NCI-H345 (cell line): Measurements from ENCODE around the gene LENEP.

ENCODE experiments used
- DNase-seq: peaks from one replicate; lab custom pipeline; 2025; lab: John Stamatoyannopoulos, UW

Gene LENEP

DNA sequence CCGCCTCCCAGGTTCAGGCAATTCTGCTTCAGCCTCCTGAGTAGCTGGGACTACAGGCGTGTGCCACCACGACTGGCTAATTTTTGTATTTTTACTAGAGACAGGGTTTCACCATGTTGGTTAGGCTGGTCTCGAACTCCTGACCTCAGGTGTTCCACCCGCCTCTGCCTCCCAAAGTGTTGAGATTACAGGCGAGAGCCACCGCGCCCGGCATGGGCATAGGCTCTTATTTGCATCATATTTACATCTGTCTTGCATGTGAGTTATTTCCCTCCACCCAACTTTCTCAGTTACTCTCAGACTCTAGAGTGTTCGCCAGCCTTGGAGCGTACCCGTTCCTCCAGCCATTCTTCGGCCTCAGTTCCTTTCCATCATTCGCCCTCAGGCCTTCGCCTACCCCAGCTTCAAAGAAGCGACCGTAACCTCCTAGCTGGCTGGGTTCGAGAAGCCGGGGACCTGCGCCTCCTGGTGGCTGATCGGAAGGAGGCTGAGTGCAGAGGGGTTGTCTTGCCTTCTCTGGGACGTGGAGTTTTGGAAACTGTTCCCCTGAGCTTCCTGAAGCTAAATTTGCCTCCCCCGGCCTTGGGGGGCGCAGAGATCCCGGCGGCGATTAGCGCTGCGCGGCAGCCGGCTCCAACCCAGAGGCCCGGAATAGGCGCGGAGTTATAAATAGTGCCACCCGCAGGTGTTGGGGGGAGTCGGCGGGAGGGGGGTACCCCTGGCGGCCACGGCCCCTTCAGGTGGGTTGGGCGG lies 5.6 kb downstream of the LENEP start:
- peak; percentile 85 for DNase-seq

DNA sequence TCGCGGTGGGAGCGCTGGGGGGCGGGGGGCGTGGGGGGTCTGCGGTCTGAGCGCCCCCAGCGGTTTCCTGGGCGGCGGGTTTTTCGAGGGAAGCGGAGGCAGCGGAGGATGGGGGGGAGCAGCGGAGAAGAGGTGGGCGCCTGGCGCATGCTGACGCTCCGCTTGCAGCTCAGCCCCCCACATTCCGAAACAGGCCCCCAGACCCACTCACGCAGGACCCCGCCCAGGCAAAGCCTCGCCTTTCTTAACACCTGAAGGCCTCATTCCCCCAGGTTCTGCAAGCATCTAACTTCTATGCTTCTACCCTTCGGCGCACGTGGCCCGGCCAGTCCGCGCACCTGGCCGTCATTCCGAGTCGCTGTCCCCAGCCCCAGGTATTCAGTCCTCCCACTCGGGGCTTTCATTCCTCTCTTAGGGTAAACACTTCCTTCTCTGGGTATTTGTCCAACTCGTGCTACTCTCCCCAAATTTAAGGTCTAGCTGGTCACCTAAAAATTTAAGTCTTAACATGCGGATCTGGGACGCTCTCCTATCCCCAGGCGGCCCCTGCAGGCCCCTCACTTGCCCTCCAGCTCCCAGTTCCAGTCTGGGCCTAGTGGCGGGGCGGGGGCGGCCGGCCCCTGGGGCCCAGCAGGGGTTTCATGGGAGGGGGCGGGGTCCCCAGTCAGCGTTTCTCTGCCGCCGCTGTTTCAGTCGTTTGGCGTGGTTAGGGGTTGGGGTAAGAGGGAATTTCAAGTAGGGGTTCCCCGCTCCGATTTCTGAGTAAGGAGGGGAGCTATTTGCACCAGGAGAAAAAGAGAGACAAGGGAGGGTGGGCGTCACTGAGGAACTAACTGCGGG lies 6.4 kb downstream of the LENEP start:
- peak; percentile 75 for DNase-seq

- DNase-seq: peak; percentile 85
Observed at GRCh38 chr1:155000411-155000725, 7.0 kb downstream of the LENEP start.

GRCh38 chr1:155000726-155001424 lies 7.5 kb downstream of the LENEP start:
- DNase-seq: peak; percentile 96

DNA sequence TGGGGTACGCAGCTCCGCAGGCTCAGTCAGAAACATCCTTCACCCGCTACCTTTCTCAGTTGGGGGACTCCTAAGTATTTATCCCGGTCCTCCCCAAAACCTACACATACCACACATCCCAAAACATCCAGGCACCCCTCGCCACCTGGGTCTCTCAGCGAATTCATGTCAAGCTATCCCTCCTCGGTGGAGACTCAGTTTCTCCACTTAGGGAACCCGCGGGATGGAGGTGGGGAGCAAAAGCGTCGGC lies 8.0 kb downstream of the LENEP start:
- no peak for DNase-seq

GRCh38 chr1:155001675-155002463 lies 8.5 kb downstream of the LENEP start:
- peak; percentile 100 for DNase-seq

DNA sequence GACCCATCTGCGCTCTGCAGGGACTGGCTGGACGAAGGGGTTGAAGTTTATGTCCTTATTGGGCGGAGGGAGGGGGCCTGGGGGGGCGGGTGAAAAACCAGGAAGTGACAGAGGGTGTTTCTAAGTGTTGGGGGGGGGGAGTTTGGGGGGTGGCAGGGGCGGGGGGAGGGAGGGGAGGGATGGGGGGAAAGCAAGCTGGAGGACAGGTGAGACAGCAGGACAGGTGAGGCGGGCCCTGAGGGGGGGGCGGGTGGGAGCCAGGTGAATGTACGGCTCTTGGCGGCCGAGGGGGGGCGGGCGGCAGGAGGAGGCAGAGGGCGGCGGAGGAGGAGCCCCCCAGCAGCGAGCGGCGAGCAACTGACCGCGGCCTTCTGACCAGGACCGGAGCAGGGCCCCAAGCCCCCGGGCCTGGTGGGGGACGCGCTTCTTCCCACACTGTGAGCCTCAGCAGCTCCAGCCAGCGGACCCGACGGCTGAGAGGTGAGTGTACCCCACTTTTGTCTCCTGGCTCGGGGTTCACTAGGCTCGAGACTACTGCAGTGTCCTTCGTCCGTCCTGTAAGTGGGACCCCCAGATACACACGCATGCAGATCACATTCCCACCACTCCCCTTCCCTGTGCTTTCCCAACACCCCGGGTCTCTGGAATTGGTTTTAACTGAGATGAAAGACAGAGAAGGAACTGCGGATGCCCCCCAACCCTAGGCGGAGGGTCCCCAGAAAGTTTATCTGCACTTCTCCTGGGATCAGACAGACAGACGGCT lies 9.3 kb downstream of the LENEP start, which contains the start of gene ZBTB7B:
Gene ZBTB7B (plus strand): TSS at position 339 of the 763 bp plus-strand sequence. CDS start 11,859 bp downstream, outside the sequence.
- no peak for DNase-seq

GRCh38 chr1:155003227-155003765 lies 9.9 kb downstream of the LENEP start:
- DNase-seq: peak; percentile 72

GRCh38 chr1:155003766-155004351 lies 10.5 kb downstream of the LENEP start:
- DNase-seq: peak; percentile 49

GRCh38 chr1:155004352-155005075 lies 11.1 kb downstream of the LENEP start:
- DNase-seq: no peak

DNA sequence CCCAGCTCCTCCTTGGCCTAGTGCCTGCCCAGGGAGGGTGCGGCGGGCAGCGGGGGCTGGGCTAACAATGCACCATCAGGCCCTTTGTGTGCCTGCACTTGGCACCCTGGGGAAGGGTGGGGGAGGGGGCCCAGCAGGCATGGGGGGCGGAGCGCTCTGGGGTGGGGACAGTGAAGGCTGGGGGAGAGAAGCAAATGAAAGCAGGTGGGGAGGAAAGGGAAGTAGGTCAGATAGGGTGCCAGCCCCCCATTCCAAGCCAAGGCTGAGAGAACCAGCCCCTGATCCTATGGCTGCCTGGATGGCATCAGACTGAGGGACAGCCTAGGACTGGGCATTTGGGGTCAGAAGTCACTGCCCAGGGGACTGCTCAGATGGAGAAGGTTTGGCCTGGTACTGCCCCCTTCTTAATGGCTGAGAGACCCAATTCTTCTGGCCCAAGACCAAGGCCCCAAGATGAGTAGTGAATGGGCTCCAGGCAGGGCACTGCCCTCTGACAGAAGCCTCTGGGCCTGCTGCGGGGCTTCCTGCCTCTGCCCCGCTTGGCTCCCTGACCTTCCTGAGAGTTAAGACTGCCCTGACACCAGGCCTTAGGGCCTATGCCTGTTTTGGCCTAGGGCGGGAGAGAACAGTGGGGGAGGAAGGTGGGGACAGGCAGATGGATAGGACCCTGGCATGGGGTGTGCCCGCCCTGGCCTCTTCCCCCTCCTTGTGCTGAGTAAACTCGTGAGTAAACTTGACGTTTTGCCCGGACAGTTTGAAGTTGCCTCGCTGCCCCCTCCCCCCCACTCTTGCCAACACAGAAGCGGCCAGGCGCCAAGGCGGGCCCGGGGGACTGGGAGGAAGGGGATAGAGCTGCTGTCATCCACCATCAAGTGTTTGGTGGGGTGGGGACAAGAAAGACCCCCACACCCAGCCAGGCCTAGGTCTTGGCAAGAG lies 12.0 kb downstream of the LENEP start:
- peak; percentile 43 for DNase-seq

DNA sequence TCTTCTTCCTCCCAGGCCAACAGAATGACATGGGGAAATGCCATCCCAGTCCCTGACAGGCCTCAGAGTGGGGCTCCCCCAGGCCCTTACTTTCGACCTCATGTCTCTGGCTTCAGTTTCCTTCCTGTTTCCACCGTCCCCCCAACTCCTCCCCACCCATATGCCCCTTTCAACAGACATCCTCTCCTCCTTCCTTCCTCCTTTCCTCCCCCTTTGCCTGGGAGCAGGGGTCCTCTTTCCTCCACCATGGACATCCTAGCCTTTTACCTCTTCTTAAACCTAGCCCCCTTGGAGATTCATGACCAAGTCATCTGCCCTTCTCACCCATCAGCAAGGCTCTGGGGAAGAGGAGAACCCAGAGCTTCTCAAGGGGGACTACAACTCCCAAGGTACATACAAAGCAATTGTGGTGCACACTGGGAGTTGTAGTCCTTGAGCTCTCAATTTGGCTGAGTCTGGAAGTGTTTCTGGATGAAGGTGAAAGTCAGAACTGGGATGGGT lies 13.3 kb downstream of the LENEP start:
- DNase-seq: peak; percentile 33

DNA sequence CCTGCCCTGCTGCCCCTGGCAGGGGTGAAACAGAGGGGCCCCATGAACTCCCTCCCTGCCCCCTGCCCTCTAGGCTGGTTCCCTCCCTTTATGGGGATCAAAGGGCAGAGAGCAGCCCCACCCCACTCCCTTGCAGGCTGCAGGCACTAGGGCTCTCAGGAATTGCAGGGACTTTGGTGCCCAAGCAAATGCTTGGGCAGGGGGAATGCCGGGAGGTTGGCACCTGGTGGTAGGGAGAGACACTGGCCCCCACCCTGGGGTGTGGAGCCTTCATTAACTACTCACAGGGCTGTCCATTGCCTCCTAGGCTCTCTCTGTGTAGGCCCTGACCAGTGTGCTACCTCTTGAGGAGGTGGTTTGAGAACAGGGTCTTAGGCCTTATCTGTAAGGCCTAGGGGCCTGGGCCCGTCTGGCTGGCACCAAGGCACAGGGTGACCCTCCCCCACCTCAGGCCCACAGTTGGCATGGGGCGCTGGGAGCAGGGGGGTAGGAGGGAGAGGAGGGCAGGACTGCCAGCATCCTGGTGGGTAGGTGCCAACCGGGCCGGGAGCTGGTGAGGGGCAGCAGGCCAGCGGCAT lies 14.0 kb downstream of the LENEP start:
- DNase-seq: no peak

- no peak for DNase-seq
Observed at GRCh38 chr1:155008015-155008941, 14.9 kb downstream of the LENEP start.

GRCh38 chr1:155009221-155009711 lies 15.9 kb downstream of the LENEP start:
- DNase-seq: no peak

DNA sequence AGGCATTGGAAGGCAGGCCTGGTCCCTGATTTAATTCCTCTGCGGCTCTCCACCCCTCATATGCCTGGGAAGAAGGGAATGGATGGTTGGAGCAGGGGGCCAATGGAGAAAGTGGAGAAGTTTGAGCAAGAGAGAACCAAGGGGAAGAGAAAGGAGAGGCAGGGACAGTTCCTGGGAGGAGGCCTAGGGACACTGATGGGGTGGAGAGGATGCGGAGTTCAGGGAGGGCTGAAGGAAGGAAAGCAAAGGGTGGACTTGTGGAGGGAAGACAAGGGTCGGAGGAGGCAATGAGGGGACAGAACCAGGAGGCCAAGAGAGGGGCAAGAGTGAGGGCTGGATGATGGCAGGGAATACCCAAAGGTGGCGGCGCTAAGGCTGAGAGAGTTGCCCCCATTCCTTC lies 16.4 kb downstream of the LENEP start:
- no peak for DNase-seq
